C4-2B (cell line): Measurements from ENCODE around the gene ARRDC5.

ENCODE experiments used
- H3K27ac ChIP-seq: fragments of 450-650 bp; 2 replicates; pipeline ENCODE4 v1.5.1; 2017
- ZFX ChIP-seq: fragments of 450-650 bp; IDR thresholded peaks from 2 replicates; pipeline ENCODE4 v1.6.1; 2017
- TF ChIP-seq, protein P1 (sequence below): fragments of 450-650 bp; conservative IDR thresholded peaks from 2 replicates; pipeline ENCODE4 v1.5.1; 2017; ENCODE audit warnings: mild to moderate bottlenecking

ARRDC5 gene

GRCh38 chr19:4844348-4845179 is 58.1 kb downstream of the ARRDC5 start:
- no peak overlapping the region for H3K27ac ChIP-seq
- TF ChIP-seq ZFX: no peak
- TF ChIP-seq, protein P1, sequence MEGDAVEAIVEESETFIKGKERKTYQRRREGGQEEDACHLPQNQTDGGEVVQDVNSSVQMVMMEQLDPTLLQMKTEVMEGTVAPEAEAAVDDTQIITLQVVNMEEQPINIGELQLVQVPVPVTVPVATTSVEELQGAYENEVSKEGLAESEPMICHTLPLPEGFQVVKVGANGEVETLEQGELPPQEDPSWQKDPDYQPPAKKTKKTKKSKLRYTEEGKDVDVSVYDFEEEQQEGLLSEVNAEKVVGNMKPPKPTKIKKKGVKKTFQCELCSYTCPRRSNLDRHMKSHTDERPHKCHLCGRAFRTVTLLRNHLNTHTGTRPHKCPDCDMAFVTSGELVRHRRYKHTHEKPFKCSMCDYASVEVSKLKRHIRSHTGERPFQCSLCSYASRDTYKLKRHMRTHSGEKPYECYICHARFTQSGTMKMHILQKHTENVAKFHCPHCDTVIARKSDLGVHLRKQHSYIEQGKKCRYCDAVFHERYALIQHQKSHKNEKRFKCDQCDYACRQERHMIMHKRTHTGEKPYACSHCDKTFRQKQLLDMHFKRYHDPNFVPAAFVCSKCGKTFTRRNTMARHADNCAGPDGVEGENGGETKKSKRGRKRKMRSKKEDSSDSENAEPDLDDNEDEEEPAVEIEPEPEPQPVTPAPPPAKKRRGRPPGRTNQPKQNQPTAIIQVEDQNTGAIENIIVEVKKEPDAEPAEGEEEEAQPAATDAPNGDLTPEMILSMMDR: no peak

GRCh38 chr19:4843647-4843965 is 59.1 kb downstream of the ARRDC5 start:
- TF ChIP-seq ZFX: no peak
- TF ChIP-seq, protein P1: no peak
- H3K27ac ChIP-seq: no peak overlapping the region
